NCI-H2227 (cell line): ENCODE data around the gene ACSF3.

Experiments used
- DNase-seq: peaks from one replicate; lab custom pipeline; 2025; ENCODE audit not compliant: unreplicated experiment; lab: John Stamatoyannopoulos, UW

ACSF3 gene

DNA sequence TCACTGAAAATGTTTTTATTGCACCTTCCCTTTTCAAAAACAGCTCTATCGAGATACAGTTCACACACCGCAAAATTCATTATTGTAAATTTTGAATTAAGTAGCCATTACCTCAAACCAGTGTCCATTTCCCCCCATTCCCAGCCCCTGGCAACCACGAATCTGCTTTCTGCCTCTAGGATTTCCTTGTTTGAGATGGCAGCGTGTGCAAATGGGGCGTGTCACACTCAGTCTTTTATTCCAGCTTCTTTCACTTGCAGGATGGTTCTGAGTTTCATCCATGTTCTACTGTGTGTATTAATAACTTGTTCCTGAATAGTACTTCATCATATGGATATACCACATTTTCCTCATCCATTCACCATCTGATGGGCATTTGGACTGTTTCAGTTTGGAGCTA lies 14.8 kb downstream of the ACSF3 start:
- no peak for DNase-seq

GRCh38 chr16:89110641-89111040 lies 17.0 kb downstream of the ACSF3 start:
- no peak for DNase-seq

DNA sequence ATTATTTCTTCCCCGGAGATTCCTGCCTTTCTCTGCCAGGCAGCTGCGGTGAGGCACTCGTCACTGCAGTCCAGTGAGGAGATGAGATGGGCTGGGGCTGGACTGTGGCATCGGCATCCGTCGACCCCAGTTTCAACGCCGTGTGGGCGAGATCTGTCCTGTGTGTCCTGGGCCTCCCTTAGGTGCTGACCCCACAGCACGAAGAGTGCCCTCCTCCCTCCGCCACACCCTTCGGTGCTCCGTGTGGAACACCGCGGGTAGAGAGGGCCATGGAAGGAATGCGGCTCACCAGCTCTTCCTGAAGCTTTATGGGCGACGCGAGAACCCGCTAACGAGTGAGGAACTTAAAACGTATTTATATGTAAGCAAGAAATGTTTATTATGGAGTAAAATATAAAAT lies 17.6 kb downstream of the ACSF3 start:
- DNase-seq = no peak

GRCh38 chr16:89112377-89113151 lies 18.9 kb downstream of the ACSF3 start:
- no peak for DNase-seq

DNA sequence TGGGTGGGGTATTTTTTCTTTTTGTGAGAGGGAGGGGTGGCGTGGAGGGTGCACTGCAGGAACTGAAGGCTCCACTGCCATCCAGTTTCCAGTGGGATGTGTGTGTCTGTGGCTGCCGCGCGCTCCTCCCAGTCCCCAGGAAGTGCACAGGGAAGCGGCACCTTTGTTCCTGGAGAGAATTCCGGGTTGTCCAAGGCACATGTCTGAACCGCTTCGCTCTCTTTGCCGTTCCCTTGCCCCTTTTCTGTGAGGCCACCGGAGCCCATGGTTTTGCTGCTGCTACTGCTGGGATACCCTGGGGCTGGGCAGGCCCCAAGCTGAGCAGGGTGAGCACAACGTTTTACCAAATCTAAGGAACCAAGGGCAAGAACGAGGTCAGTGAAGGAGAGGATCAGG lies 19.5 kb downstream of the ACSF3 start:
- DNase-seq = no peak

DNA sequence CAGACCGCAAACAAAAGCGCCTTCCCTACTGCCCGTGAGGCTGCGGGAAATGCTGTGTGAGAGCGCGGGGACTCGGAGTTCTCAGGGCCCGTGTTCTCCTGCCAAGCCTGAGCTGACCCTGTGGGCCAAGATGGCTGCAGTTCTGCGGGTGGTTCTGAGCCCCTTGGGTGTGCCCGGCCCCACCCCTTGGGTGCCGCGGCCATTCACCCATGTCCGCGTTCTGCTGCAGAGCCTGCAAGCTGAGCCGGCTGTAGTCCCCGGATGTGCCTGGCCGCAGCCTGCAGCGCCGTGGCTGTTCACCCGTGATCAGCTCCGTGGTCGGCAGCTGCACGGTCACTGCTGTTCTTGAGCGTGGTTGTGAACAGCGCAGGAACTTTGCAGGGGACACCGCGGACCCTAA lies 20.0 kb downstream of the ACSF3 start:
- DNase-seq = no peak

DNA sequence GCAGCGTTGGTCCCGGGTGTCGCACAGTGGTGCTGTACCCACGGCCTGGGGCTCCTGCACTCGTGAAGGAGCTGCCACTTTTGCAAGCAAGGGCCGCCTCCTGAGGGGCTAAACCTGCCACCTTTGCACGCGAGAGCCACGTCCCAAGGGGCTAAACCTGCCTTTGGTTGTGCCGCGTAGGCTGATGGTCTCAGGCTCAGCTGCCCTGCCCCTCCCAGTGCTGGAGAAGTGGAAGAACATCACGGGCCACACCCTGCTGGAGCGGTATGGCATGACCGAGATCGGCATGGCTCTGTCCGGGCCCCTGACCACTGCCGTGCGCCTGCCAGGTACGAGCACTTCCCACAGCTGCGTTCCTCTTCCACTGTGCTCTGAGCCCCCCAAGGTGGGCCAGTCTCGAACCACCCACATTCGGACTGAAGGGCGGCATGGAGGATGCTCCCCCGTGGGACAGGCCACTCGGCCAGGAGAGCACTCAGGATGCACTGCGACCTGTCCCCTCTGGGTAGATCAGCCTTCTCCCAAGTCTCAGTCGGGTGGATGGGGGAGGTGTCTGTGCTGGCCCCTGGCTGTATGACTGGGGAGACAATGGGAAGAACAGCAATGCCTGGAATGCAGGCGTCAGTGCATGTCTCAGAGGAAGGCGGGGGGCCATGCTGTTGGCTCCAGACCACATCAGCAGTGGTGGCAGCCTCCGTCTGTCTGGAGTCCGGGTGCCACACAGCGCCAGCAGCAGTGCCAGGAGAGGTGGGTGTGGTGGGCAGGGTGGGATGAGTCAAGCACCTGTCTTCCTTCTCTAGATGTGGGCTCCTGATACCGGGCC lies 20.7 kb downstream of the ACSF3 start:
- no peak for DNase-seq

GRCh38 chr16:89115216-89115861 lies 21.7 kb downstream of the ACSF3 start:
- no peak for DNase-seq

- no peak for DNase-seq
These were observed 22.9 kb downstream of the ACSF3 start for GRCh38 chr16:89116341-89117226.

- DNase-seq = no peak
These were observed 23.7 kb downstream of the ACSF3 start for GRCh38 chr16:89117227-89117974.

GRCh38 chr16:89117975-89118289 lies 24.3 kb downstream of the ACSF3 start:
- DNase-seq = no peak

DNA sequence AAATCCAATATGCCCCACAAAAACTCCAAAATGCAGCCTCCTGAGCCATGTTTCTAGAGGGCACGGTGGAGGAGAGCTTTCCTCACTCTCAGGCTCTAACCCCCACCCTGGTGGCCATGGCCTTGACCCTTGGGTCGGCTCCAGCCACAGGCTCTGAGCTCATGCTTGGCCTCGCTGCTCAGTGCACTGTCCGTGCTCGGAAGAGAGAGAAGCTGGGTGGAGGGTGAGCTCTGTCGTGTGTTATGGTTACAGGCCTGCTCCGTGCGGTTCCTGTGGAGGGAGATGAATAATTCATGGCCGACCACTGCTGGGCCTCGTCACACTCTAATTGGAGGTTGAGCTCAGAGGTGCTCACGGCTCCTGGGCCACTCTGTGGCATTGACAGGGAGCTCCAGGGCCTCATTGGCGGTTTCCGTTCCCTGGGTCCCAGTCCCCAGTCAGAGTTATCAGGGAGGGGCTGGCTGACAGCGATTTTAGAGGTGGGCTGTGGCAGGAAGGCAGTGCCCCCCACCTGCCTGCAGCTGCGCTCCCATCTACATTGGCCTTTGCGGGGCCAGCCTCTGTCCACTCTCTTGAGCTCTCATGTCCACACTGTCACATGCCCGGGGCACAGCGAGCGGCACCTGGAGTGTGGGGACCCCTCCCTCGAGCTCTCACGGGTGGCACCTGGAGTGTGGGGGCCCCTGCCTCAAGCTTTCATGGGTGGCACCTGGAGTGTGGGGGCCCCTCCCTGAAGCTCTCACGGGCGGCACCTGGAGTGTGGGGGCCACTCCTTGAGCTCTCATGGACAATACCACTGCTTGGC lies 24.9 kb downstream of the ACSF3 start:
- no peak for DNase-seq

DNA sequence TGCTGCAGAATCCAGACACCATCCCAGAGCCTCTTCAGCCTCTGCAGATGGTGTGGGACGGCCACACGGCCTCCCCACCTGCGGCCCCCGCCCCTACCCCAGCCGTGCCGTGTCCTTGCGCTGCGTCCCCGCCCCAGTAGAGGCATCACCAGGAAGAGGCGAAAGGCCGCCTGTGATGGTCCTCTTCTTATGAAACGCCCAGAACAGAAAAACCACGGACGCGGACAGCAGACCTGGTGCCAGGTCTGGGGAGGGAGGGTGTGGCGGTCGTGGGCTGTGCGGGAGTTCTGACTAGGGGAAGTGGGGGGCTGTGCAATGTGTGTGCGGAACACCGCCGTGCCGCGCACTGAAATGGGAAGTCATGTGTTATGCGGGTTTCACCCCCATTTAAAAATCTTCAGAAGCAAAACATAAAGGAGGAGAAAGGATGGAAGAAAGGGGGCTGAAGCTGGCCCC lies 25.5 kb downstream of the ACSF3 start:
- DNase-seq = no peak

DNA sequence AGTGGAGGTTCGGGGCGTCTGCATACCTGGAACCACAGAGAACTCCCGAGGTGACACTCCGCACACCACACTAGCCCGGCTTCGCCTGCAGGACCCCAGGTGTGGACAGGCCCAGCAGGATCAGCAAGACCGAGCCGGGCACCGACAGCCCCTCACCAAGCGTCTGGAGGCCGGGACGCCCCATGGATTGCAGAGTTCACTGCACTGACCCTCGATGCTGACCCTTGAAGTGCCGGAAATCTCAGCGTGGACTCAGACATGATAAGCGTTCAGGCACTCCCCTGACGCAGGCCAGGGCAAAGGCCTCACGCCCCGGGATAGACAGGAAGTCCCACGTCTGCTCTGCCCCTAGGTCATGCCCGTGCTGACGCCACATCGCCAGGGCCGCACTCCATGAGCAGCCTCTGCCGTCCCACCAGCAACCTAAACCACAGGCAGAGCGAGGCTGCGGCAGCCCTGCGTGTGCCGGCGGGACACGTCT lies 26.0 kb downstream of the ACSF3 start:
- no peak for DNase-seq

- DNase-seq = no peak
These were observed 26.6 kb downstream of the ACSF3 start for GRCh38 chr16:89120281-89120680.

DNA sequence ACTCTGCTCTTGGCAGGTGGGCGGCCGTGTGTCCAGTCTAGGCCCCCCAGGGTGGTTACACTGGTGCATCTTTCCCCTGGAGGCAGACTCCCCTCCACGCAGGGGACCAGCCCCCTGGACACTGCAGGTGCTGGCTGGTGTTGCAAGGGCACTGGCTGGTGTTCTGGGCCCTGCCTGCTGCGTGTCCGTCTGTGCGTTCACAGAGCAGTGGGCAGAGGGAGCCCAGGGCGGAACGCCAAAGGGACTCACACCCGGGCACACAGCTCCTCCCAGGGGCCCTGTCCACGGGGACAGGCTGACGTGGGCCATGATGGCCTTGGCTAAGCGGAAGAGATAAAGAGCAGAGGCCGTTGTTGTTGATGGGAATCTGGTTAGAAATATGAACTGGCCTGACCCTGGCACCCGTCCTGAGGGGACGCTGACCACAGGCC lies 27.3 kb downstream of the ACSF3 start:
- no peak for DNase-seq

GRCh38 chr16:89121691-89122321 lies 28.2 kb downstream of the ACSF3 start:
- DNase-seq = no peak

DNA sequence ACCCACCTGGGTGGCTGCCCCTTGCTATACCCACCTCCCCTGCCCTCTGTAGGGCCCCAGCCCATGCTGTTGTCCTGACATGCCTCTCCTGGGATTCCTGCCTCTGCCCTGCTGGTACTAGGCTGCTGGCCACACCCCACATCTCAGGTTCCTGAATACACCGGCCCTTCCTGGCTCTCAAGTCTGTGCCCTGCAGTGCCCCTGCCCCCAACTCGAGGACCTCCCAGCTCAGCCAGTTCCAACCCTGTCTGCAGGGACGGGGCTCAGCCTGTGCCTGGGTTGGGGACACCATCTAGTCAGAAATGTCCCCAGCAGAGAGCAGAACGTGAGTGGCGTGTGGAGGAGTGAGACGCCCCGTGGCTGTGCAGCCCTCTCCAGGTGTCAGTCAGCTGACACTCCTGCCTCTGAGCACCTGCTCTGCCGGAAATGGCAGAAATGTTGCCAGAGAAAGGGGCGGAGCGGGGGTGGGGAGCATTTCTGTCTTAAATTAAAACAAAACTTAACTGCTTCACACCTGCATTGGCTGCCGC lies 28.7 kb downstream of the ACSF3 start:
- no peak for DNase-seq
